ENCODE measurements around the gene MAL.

MAL gene

GRCh38 chr2:95025406-95026319, at the start of gene MAL:
TSS of gene MAL (plus strand) at chr2:95025708. CDS start at chr2:95025793, 85 bp downstream.
- intact Hi-C loops (cut with DNase I), result no loop called here
- DNase-seq, result peak in 41 of 42 donors; percentile 56 to 88 (median 73)

- no peak for DNase-seq
- intact Hi-C loops (cut with DNase I), result no loop called here
Observed at GRCh38 chr2:94977826-94978225, 47.7 kb upstream of the MAL start.

DNA sequence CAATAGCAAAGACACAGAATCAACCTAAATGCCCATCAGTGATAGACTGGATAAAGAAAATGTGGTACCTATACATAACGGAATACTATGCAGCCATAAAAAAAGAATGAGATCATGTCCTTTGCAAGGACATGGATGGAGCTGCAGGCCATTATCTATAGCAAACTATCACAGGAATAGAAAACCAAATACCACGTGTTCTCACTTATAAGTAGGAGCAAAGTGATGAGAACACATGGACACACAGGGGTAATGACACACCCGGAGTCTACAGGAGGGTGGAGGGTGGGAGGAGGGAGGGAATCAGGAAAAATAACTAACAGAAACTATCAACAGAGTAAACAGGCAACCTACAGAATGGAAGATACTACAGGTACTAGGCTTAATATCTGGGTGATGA, 46.6 kb upstream of the MAL start:
- intact Hi-C loops (cut with DNase I), result no loop called here
- no peak for DNase-seq

- intact Hi-C loops (cut with DNase I), result loop anchor here (10.0 kb wide), 1 partner anchor 135 kb away; no protein-coding TSS in a partner anchor
- no peak for DNase-seq
Observed at GRCh38 chr2:94979406-94980375, 45.8 kb upstream of the MAL start.

GRCh38 chr2:94980406-94980805, 45.1 kb upstream of the MAL start:
- no peak for DNase-seq
- intact Hi-C loops (cut with DNase I), result loop anchor here (10.0 kb wide), 1 partner anchor 134 kb away; no protein-coding TSS in a partner anchor

- no peak for DNase-seq
- intact Hi-C loops (cut with DNase I), result loop anchor here (10.0 kb wide), 1 partner anchor 133 kb away; no protein-coding TSS in a partner anchor
Observed at GRCh38 chr2:94982156-94982555, 43.4 kb upstream of the MAL start.

DNA sequence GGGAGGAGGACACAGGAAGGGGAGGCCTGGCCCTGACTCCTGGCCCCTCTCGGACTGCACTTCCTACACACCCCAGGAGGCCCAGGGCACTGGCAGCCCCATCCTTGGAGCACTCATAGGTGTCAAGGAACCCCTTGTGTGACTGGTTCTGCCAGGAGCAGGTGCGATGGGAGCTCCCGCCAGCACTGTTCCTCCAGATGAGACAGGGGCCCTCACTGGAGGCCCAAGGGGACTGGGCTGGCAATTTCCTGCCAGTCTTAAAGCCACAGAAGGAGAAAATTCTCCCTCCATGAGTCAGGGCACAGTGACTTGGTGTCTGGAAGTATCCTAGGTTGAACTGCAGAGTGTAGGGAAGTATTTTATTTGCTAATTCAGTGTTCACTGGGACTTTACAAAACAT, 42.8 kb upstream of the MAL start:
- intact Hi-C loops (cut with DNase I), result loop anchor here (10.0 kb wide), 1 partner anchor 132 kb away; no protein-coding TSS in a partner anchor
- no peak for DNase-seq

DNA sequence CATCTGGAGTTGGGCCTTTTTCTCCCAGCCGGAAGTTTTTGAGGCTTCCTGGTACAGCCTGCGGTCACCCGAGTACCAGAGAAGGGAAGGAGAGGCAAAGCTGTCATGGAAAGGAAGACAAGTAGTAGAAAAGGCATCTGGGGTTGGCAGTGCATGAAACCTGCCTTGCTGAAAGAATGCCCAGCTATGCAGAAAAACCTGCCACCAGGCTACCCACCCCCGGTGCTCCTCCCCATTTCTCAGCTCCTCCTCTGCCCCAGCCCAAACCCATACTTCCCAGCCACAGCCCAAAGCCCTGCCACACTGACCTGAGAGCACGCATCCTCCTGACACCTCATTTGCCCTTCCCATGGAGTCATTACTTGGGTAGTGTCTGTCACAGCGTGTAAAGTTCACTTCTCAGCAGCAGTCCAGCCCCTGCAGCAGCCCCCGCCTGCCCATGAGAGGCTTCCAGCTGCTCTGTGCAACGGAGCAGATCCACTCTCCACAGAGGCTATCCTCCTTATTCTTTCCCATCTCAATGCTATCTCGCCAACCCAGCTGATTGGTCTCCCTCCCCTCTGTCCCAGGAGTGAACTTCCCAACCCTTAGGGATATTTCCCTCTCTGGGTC, 40.4 kb upstream of the MAL start:
- peak in 1 of 42 donors; percentile 2 for DNase-seq
- intact Hi-C loops (cut with DNase I), result loop anchor here (10.0 kb wide), 1 partner anchor 130 kb away; no protein-coding TSS in a partner anchor

DNA sequence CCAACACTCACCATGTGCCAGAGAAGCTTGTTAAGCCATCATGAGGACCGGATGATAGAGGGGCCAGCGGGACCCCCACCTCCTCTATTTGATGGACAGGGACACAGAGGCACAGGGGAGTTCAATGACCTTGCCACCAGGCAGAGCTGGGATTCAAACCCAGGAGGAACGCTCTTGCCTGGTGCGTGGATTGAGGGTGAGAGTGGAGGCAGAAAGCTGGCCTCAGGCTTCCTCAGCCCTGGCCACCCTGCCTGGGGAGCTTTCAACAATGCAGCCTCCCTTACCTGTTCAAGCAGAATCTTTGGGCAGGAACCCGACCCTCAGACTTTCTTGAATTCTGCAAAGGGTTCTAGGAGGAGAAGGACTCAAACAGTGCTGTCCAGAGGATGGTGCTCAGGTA, 39.9 kb upstream of the MAL start:
- peak in 3 of 42 donors; percentile 3 to 35 (median 21) for DNase-seq
- intact Hi-C loops (cut with DNase I), result loop anchor here (10.0 kb wide), 1 partner anchor 129 kb away; no protein-coding TSS in a partner anchor

DNA sequence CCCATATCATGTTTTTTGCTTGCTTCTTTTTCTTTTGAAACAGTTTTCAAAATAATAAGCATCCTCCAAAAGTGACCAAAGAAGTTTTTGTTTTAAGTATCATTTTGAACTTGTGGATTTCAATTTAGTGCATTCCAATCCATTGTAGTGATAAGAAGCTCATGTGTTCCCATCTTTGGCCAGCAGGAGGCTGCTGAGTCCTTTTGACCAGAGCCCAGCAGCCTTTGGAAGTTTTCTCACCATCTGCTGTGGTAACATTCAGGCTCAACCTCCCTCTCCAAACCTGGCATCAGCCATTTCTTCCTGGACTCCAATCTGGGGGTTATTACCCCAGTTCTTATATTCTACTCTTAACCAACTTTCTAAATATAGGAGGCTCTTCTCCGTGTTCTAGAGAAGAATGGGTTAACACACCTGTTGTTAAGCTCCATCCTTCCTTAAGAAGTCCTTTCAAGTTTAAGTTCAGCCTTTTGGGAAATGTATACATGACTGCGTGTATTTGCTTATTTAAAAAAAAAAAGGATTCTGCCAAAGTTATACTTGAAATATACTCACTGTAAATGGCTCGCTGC, 39.0 kb upstream of the MAL start:
- intact Hi-C loops (cut with DNase I), result loop anchor here (10.0 kb wide), 1 partner anchor 128 kb away; no protein-coding TSS in a partner anchor
- DNase-seq, result peak; percentile 20 to 90 (median 72)

- intact Hi-C loops (cut with DNase I), result loop anchor here (10.0 kb wide), 1 partner anchor 127 kb away; no protein-coding TSS in a partner anchor
- DNase-seq, result peak in 5 of 42 donors; percentile 5 to 33 (median 21)
Observed at GRCh38 chr2:94987074-94988020, 38.2 kb upstream of the MAL start.

DNA sequence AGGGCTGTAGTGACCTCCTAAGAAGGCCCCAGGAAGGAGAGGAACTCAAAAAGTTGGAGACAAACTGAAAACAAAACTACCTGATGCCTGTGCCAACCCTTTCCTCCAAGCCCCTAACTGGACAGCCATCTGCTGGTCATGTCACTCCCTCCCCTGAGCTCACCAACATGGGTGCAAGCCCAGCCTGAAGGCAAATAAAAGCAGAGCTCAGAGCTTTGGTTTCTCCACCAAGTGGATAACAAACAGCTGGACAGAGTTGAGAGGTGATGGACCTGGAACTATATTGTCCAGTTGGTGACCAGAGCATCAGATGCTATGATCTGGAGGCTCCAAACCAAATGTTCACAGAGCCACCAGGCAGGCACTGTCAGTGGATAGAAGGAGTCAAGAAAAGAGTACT, 34.6 kb upstream of the MAL start:
- DNase-seq, result peak in 5 of 42 donors; percentile 1 to 13 (median 4)
- intact Hi-C loops (cut with DNase I), result no loop called here

DNA sequence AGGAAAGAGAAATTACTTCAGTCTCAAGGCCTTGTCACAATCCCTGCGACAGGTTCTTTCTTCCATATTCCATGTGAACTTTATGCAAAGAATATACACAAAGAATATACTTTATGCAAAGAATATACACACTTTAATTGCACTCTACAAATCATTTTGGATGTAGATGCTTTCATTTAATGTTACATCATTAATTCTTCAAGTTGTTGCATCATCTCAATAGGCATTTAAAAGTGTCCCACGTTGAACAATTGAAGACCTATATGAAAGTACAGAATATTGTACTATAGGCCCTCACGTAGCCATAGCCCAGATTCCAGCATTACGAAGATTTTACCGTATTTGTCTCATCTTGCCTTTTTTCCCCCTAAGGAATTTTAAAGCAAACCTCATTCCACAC, 33.1 kb upstream of the MAL start:
- intact Hi-C loops (cut with DNase I), result no loop called here
- no peak for DNase-seq

GRCh38 chr2:94993176-94994062, 32.1 kb upstream of the MAL start:
- intact Hi-C loops (cut with DNase I), result no loop called here
- peak in 6 of 42 donors; percentile 9 to 39 (median 21) for DNase-seq

DNA sequence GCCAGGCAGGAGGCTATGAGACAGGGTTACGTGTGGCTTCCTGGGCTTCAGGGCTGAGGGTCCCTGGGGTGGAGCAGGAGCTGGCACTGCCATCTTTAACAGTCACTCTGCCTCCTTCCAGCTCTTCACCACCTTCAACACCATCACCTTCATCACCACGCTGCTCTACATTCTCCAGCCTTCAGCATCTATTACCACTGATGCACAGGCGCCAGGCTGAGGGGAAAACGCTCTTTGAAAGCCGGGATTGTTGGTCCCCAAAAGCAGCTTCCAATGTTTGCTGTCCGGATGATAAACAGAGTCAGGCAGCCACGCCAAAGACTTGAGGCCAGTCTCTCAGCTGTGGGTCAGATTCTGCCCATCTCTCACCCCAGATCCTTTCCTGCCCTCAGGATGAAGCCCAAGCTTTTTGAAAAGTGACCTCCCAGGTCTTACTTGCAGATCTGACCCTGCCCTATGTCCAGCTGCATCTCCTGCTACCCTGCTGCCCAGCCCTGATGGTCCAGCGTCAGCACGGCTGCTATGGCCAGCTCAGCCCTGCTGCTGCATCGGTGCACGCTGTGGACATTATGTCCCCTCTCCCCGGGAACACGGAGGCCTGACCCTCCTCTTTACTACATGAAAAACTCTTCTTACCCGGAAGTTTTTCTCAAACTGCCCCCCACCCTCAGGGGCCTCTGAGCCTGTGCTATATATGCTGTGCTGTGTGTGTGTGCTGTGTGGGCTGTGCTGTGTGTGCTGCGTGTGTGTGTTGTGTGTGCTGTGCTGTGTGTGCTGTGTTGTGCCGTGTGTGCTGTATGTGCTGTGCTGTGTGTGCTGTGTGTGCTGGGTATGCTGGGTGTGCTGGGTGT, 31.2 kb upstream of the MAL start:
- intact Hi-C loops (cut with DNase I), result no loop called here
- peak in 8 of 42 donors; percentile 3 to 33 (median 10) for DNase-seq
